ENCODE data around the gene RAB40C.

Gene RAB40C

DNA sequence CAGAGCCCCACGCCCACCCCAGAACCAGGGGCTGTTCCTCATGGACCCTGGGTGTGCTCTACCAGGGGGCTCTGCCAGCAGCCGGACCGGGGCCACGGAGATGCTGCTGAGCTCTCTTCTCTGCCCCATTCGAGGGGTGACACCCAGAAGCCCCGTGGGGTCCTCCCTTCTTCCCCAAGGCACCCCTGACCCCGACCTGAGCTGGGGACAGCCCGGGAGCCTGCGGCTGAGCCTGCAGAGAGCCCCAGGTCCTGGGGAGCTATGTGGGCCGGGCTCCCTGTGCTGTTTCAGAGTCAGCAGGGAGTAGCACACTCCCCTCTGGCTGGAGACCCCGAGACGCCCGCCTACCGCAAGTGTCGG lies 30.9 kb upstream of the RAB40C start:
- no peak for DNase-seq (ENCODE audit: low read depth in 3 of 3)

DNA sequence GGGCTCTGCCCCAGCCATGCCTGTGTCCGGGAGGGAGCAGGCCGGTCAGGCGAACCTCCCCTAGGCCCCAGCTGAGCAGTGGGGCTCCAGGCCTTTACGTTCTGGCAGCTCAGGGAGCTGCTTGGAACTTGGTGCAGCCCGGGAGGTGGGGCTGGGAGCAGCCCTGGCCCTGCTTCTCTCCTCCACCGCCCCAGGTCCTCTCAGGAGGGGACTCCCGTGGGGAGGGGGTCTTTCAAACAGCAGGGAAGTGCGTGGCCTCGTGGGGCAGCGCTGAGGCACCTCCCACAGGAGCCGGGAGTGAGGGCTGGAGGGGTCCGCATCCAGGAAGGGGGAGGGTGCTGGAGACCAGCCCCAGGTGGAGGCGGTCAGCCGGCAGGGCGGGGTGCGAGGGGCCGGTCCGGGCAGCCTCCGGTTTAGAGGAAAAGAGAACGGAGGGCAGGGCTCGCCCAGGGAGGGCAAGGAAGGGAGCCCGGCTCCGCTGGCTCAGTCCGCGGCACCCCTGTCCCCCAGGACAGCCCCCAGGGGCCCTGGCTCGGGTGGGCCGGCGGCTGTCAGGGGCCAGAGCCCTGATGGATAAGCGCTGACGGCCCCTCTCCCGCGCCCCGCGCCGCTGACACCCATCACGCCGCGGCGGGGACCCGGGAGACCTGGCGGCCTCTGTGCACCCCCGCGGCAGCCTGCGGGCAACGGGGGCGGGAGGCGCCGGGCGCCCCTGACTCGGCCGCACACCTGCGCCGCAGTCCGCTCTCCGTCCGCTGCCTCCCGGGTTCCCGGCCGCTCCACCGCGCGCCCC lies 30.3 kb upstream of the RAB40C start:
- DNase-seq (ENCODE audit: low read depth in 3 of 3): no peak

DNA sequence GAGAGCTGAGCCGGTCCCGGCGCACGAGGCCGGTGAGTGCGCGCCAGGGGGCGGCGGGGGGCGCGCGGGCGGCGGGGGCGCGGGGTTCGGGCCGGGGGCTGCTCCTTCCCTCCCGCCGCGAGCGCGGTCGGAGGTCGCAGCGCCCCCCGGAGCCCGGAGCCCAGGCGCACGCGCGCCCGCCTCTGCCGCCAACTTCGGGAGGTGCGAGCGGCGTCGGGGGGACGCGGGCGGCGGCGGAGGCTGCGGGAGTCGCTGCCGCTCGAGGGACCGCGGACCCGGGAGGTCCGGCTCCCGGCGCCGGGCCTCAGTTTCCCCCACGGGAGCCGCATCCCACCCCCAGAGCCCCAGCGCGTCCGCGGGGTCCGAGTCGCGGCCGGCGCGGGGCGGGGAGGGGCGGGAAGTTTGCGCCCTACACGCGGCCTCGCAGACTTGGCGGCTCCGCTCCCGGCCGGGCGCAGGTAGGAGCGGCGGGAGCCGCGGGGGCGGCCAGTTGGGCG lies 29.6 kb upstream of the RAB40C start, which contains the start of gene PRR35:
PRR35 (plus strand) TSS at position 191 of the 497 bp plus-strand sequence. CDS start 2,901 bp downstream, outside the sequence.
- DNase-seq (ENCODE audit: low read depth in 3 of 3): no peak

DNA sequence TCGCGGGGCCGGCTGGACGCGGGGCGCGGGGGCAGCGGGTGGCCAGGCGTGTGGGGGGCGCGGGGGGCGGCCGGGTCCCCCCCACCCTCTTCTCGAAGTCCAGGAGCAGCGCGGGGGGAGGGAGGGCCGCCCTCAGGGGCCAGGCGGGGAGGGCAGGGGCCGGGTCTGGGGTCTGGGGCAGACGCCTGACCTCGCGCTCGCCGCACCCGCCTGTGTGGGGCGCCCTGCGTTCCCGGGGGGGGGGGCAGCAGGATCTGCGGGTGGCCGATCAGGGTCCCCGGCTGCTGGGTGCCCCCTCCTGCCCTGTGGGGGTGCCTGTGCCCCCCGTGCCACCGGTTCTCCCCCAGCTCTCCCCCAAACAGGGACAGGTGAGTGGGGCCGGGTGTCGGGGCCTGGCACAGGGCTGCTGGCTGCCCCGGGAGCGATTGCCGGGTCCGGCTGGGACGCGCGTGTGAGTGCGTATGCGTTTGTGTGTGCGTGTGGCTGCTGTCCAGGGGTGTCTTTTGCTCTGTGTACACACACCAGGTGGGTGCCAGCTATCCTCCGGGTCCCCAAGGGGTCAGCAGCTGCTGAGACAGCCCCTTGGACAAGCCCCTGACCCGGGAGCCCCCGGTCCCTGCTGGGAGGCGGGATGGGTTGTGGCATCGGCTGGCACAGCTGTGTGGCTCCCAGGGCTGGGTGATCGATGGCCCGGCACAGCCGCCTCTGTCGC lies 29.0 kb upstream of the RAB40C start:
- no peak for DNase-seq (ENCODE audit: low read depth in 3 of 3)

DNA sequence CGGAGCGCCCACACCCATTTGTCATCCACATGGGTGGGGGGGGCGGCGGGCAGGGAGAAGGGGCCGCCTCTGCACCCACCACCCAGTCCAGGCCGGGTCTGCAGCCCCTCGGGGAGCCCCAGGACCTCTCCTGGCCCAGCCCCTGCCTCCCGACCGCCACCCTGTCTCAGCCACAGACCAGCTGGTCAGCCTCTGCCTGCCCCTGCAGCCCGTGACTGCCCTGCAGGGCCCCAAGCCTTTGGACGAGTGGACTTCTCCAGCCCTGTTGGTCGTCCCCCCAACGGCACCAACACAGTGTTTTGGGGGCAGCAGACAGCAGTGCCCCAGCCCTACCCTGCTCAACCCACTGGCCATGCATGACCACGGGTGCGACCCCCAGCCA lies 28.5 kb upstream of the RAB40C start:
- no peak for DNase-seq (ENCODE audit: low read depth in 3 of 3)

DNA sequence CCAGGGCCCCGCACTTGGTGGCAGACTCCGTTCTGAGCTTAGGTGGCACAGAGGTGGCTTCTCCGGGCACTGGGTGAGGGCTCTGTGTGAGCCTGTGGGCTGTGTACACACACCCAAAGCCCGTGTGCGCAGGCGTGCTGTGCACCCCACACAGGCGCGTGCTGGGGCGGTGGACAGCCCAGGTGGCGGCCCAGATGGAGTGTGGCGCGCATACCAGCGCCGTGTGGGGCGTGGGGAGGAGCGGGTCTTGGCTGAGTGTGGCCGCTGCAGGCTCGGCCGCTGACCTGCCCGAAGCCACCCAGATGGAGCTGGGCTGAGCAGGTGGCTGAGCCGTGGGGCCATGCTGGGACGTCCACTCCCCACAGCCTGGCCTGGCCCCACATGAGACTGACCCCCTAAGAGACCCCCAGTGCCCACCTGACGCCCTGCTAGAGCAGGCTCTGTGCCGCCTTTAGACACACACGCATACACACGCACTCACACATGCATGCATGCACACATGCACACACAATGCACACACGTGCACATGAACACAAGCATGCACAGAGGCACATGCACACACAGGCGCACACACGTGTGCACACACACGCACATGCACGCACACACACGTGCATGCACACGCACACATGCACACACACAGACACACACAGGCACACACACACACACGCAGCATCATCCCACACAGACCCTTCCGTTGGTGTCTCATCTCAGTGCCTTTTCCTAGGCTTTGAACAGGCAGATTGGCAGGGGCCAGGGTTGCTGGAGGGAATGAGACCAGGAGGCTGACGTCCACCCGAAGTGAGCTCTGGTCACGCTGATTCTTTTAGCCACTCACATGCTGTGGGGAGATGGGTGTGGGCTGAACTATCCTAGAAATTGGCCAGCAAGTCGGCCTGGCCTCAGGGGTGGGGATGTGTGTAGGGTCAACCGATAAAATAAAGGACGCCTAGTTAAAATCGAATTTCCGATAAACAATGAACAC lies 27.6 kb upstream of the RAB40C start:
- no peak for DNase-seq (ENCODE audit: low read depth in 3 of 3)

DNA sequence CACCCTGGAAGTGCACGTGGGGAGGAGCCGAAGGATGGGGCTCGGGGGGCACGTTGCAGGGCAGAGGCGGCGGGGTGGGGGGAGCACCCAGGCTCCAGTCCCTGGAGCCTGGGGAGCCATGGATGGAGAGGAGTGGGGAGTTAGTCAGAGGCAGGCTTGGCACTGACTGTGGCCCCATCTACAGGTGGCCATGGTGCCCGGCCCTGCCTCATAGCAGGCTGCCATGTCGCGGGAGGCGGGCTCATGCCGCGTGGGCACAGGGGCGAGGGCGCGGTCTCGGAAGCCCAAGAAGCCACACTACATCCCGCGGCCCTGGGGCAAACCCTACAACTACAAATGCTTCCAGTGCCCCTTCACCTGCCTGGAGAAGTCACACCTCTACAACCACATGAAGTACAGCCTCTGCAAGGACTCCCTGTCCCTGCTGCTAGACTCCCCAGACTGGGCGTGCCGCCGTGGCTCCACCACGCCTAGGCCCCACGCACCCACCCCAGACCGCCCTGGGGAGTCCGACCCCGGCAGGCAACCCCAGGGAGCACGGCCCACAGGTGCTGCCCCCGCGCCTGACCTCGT lies 26.7 kb upstream of the RAB40C start:
- DNase-seq (ENCODE audit: low read depth in 3 of 3): no peak

DNA sequence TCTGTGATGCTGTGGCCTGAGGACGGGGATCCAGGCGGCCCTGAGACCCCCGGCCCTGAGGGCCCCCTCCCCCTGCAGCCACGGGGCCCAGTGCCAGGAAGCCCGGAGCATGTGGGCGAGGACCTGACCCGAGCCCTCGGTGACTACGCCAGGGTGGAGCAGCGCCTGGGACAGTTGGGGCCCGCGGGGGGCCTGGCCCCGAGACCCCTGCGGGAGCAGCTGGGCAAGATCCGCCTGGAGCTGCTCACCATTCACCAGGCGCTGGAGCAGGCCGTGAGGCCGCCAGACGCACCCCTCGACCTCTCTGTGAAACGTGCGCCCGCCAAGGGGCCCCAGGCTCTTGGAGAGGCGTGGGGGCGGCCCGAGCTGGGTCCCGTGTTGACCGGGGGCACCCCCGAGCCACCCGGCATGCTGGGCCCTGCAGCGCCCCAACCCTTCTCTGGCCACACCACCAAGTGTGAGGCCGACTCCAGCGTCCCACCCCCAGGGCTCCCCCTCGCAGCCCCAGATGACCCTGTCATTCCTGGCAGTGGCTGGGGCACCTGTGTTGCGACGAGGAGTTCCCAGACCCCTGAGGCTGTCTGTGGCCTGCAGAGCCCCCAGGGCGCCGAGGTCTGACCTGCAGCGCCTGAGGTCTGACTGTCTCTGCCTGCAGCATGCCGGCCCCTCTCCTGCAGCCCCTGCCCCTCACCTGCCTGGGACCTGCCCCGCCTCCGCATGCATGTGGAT lies 25.0 kb upstream of the RAB40C start:
- no peak for DNase-seq (ENCODE audit: low read depth in 3 of 3)

GRCh38 chr16:565419-566330 lies 24.2 kb upstream of the RAB40C start:
- DNase-seq (ENCODE audit: low read depth in 3 of 3): no peak

- no peak for DNase-seq (ENCODE audit: low read depth in 3 of 3)
These were observed 23.1 kb upstream of the RAB40C start, which contains the start of gene NHLRC4 for GRCh38 chr16:566475-567372. Gene NHLRC4 (plus strand): TSS chr16:567005. CDS start chr16:568048, 1,043 bp downstream.

DNA sequence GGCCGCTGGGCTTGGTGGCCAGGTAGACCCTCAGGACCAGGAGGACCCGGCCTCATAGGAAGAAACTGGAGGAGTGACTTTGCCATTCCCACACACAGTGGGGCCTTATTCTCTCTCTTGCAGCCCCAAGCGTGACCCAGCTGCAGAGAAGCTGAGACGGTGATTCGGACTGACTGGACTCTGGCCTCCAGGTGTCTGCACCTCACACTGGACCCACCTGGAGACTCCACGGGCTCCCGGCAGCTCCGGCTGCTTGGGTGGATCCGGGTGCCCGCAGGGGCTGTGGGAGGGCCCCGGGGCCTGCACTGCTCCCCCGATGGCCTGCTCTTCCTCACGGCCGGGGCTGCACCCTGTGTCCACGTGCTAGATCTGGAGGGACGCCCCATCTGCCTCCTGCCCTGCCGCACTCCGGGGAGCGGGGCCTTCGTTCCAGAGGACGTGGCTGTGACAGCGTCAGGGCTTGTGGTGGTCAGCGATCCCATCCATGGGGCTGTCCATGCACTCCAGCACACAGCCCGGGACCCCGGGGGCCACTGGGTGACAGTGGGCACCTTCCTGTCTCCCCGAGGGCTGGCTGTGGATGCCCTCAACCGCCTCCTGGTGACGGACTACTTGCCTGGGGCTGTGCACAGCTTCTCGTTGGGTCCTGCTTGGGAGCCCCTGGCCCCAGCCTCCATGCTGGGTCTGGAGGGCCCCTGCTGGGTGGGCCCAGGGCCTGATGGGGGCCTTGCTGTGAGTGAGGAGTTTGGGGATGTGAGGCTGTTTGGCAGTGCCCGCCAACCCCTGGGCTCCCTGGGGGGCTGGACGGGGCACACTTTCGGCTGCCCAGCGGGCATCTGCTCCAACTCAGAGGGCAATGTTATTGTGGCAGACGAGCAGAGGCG lies 22.3 kb upstream of the RAB40C start:
- DNase-seq (ENCODE audit: low read depth in 3 of 3): no peak

GRCh38 chr16:568401-569258 lies 21.2 kb upstream of the RAB40C start:
- no peak for DNase-seq (ENCODE audit: low read depth in 3 of 3)

GRCh38 chr16:569445-570254 lies 20.2 kb upstream of the RAB40C start, which contains the start of gene PIGQ:
Gene PIGQ (plus strand): TSS chr16:569968. CDS start chr16:574075, 4,107 bp downstream.
- DNase-seq (ENCODE audit: low read depth in 3 of 3): peak; percentile 23 to 57 (median 54)

DNA sequence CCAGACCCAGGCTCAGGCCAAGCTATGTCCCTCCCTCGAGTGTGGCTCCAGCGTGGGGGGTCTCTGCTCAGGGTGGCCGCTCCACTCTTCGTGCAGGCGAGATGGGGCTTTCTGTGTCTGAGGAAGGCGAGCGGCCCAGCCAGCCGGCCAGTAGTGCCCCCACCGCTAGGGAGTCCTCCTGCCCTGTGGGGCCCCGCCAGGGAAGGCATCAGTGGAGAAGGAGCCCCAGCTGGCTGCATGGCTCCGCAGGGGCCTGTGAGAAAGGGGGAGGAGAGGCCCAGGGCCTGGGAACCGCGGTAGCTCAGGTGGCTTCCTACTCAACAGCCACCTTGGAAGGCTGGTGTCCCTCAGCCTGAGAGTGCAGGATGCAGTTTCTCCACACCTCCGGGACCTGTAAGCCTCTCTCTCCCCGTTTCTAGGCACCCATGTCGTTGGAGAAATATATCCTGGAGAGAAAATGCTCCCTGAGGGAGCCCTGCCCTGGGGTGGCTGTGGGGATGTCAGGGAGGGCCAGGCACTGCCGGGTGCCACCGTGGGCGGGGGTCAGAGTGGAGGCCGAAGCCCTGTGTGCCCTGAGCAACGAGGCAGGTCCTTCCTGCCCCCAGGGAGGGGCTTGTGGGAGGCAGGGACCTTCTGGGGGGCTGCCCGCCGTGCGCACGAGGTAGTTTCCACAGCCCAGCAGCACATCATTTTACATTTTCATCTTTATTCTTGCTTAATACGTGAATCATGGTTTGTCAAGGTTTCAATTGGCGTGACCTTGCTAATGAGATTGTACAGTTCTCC lies 16.8 kb upstream of the RAB40C start:
- no peak for DNase-seq (ENCODE audit: low read depth in 3 of 3)

Data from stimulated activated CD4-positive, alpha-beta T cell treated with anti-CD3 and anti-CD28 coated beads, TNF-alpha, amount 100 ng/mL, for 4 hours (primary cell).